GM23248 (cell line): Measurements from ENCODE around the gene MMP28. TPM values are rescaled to one million over a fixed set of nuclear protein-coding genes. Genes with fewer than 3 reads are reported as not detected.
A peak's percentile ranks its signal among the peaks of the same experiment; 100 is the strongest.

Source experiments
- DNase-seq: peaks from one replicate; pipeline ENCODE4 v3.0.0-alpha.2; 2015
- H2AFZ ChIP-seq: fragments of 200-600 bp; sonication (generic); 2 replicates; pipeline ENCODE4 v1.6.1; 2016; ENCODE audit warnings: antibody characterized with exemption
- H3F3A ChIP-seq: fragments of 200-600 bp; sonication (generic); 2 replicates; pipeline ENCODE4 v1.6.1; 2016; ENCODE audit warnings: mild to moderate bottlenecking, antibody characterized with exemption, mixed run types; ENCODE audit not compliant: insufficient read depth
- H3K27ac ChIP-seq: fragments of 200-600 bp; sonication (generic); 2 replicates; pipeline ENCODE4 v1.5.1; 2016; ENCODE audit warnings: mild to moderate bottlenecking
- H3K27me3 ChIP-seq: fragments of 200-600 bp; sonication (generic); replicated peaks from 2 replicates; pipeline ENCODE4 v1.6.1; 2016; ENCODE audit warnings: mild to moderate bottlenecking; ENCODE audit not compliant: insufficient read depth
- H3K36me3 ChIP-seq: fragments of 200-600 bp; sonication (generic); 2 replicates; pipeline ENCODE4 v1.6.1; 2016; ENCODE audit warnings: low read depth, mild to moderate bottlenecking
- H3K4me1 ChIP-seq: fragments of 200-600 bp; sonication (generic); 2 replicates; pipeline ENCODE4 v1.6.1; 2016; ENCODE audit warnings: mild to moderate bottlenecking; ENCODE audit not compliant: insufficient read depth
- H3K4me2 ChIP-seq: fragments of 200-600 bp; sonication (generic); one replicate; pipeline ENCODE4 v1.6.1; 2016; ENCODE audit warnings: mild to moderate bottlenecking; ENCODE audit not compliant: unreplicated experiment
- H3K4me3 ChIP-seq: fragments of 200-600 bp; sonication (generic); 2 replicates; pipeline ENCODE4 v1.5.1; 2016; ENCODE audit warnings: mild to moderate bottlenecking
- H3K79me2 ChIP-seq: fragments of 200-600 bp; sonication (generic); 2 replicates; pipeline ENCODE4 v1.6.1; 2016; ENCODE audit warnings: mild to moderate bottlenecking; ENCODE audit not compliant: insufficient read depth
- H3K9ac ChIP-seq: fragments of 200-600 bp; sonication (generic); 2 replicates; pipeline ENCODE4 v1.6.1; 2016; ENCODE audit warnings: mild to moderate bottlenecking
- H3K9me2 ChIP-seq: fragments of 200-600 bp; sonication (generic); 2 replicates; pipeline ENCODE4 v1.6.1; 2016; ENCODE audit warnings: mixed run types, mild to moderate bottlenecking, moderate library complexity; ENCODE audit not compliant: insufficient read depth
- H3K9me3 ChIP-seq: fragments of 200-600 bp; sonication (generic); one replicate; pipeline ENCODE4 v1.6.1; 2017; ENCODE audit warnings: low read depth
- H4K20me1 ChIP-seq: fragments of 200-600 bp; sonication (generic); 2 replicates; pipeline ENCODE4 v1.6.0; 2016; ENCODE audit not compliant: insufficient read depth
- EZH2 ChIP-seq: fragments of 200-600 bp; sonication (generic); IDR thresholded peaks from 2 replicates; pipeline ENCODE4 v1.6.1; 2018; ENCODE audit warnings: antibody characterized with exemption, mild to moderate bottlenecking; ENCODE audit not compliant: insufficient read depth, poor library complexity, severe bottlenecking
- EZH2phosphoT487 ChIP-seq: fragments of 200-600 bp; sonication (generic); IDR thresholded peaks from 2 replicates; pipeline ENCODE4 v1.6.1; 2018; ENCODE audit warnings: antibody characterized with exemption, moderate library complexity, mild to moderate bottlenecking, low read depth; ENCODE audit not compliant: insufficient read depth
- WGBS, 2 experiments: methylation state at CpG; one replicate each; pipeline ENCODE4 v1.1.6; 2015 to 2017; ENCODE audit warnings: low lambda C conversion rate in 2 of 2, low coverage in 1 of 2; ENCODE audit errors: missing lambda C conversion rate in 2 of 2; 5-methylcytosine and 5-hydroxymethylcytosine counted together
- in situ Hi-C: fragments of 300-500 bp; cut with MboI; formaldehyde crosslinking; loops from 2 replicates; pipeline ENCODE4 v1.15.0; 2020
- polyA plus RNA-seq: library from polyadenylated mRNA; unstranded; fragments of >200 nt; fragmentation: Nextera tagmentation; extraction: Ambion mirVana; gene quantifications from 2 replicates; pipeline ENCODE4 v1.2.1, GENCODE V29; 2016
- total RNA-seq: library from RNA; depleted of rRNA; stranded (reverse); fragments of >200 nt; shearing (Covaris generic); gene quantifications from 2 replicates; pipeline ENCODE4 v1.2.3, GENCODE V29; 2014

Gene MMP28
- total and polyA plus RNA-seq, 2 experiments from 2014 or later: not detected

DNA sequence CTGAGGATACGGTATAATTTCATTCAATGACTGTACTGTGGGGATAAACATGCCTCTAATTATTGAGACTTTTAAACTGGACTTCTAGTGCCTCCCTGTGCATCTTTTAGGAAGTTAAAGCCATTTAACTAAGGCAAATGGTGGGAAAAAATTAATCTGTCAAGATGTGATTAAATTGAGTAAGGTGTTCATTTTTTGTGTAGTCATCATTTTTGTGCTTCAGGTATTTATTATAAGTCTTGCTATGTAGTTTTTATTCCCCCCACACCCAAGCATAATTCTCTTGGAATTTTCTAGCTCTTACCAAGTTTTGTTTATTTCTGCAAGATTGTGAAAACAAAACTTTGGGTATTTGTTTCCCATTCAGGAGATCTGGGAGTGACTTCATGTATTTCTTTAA is 24.0 kb upstream of the MMP28 start:
- H3K36me3 ChIP-seq: peaks cover 47% of the 10 kb centered on the region
- no peak overlapping the region for H3K9ac ChIP-seq
- no peaks in the 10 kb centered on the region for H3K9me2 ChIP-seq
- TF ChIP-seq EZH2 (no peak), EZH2phosphoT487 (no peak)
- in situ Hi-C loops: no loop called here
- WGBS, 2 experiments: 53 to 54% methylated on average over 1 of the region's 1 CpG
- H3K27me3 ChIP-seq: no peaks in the 10 kb centered on the region
- H4K20me1 ChIP-seq: no peaks in the 10 kb centered on the region
- H3F3A ChIP-seq: peaks cover 14% of the 10 kb centered on the region; the same call in 1 of the 2 replicates
- peak; percentile 12 for DNase-seq
- H3K79me2 ChIP-seq: peaks cover 98% of the 10 kb centered on the region
- no peaks in the 10 kb centered on the region for H3K4me1 ChIP-seq
- no peak overlapping the region for H2AFZ ChIP-seq
- H3K27ac ChIP-seq: no peak overlapping the region
- H3K9me3 ChIP-seq: no peaks in the 10 kb centered on the region
- H3K4me2 ChIP-seq: no peak overlapping the region
- no peak overlapping the region for H3K4me3 ChIP-seq

GRCh38 chr17:35817196-35817595 is 21.8 kb upstream of the MMP28 start:
- no peak overlapping the region for H3K4me2 ChIP-seq
- no peaks in the 10 kb centered on the region for H3K4me1 ChIP-seq
- peaks cover 28% of the 10 kb centered on the region for H3K36me3 ChIP-seq
- H3K27me3 ChIP-seq: no peaks in the 10 kb centered on the region
- no peak overlapping the region for H3K4me3 ChIP-seq
- peaks cover 100% of the 10 kb centered on the region for H3K79me2 ChIP-seq
- TF ChIP-seq EZH2 (no peak), EZH2phosphoT487 (no peak)
- 0 out of 2 replicates have a peak, but pooled peaks cover 8% of the 10 kb centered on the region for H3F3A ChIP-seq
- 0 out of 2 replicates have a peak, but pooled peaks cover 3% of the 10 kb centered on the region for H4K20me1 ChIP-seq
- no peaks in the 10 kb centered on the region for H3K9me3 ChIP-seq
- H3K27ac ChIP-seq: no peak overlapping the region
- no peak overlapping the region for H2AFZ ChIP-seq
- 75 to 84% methylated on average over 1 of the region's 1 CpG for WGBS, 2 experiments
- H3K9me2 ChIP-seq: no peaks in the 10 kb centered on the region
- no peak overlapping the region for H3K9ac ChIP-seq
- DNase-seq: no peak
- in situ Hi-C loops: no loop called here

- in situ Hi-C loops: no loop called here
- Histone ChIP-seq H3K36me3 (peaks cover 27% of the 10 kb centered on the region), H3K4me3 (no peak overlapping the region), H3K27me3 (no peaks in the 10 kb centered on the region), H3K4me1 (no peaks in the 10 kb centered on the region), H4K20me1 (0 out of 2 replicates have a peak, but pooled peaks cover 4% of the 10 kb centered on the region), H3F3A (0 out of 2 replicates have a peak, but pooled peaks cover 8% of the 10 kb centered on the region), H3K9me3 (no peaks in the 10 kb centered on the region), H3K9ac (no peak overlapping the region), H3K79me2 (peaks cover 100% of the 10 kb centered on the region), H3K9me2 (no peaks in the 10 kb centered on the region), H3K27ac (no peak overlapping the region), H3K4me2 (no peak overlapping the region), H2AFZ (no peak overlapping the region)
- TF ChIP-seq EZH2 (no peak), EZH2phosphoT487 (no peak)
- no peak for DNase-seq
- 91 to 93% methylated on average over 4 to 5 of the region's 5 CpGs for WGBS, 2 experiments
Observed at GRCh38 chr17:35816723-35817122, 21.3 kb upstream of the MMP28 start.

DNA sequence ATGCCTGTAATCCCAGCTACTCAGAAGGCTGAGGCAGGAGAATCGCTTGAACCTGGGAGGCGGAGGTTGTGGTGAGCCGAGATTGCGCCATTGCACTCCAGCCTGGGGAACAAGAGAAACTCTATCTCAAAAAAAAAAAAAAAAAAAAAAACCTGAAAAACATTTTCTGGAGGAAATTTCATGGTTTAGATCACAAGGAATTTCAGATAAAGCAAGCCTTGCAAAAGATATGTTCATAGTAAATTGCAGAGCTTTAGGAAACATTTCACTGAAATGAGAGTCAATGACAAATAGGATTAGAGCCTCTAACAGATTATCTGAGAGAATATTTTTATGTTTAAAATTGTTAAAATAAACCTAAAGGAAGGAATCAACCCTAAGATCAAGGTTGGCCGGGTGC is 17.0 kb upstream of the MMP28 start:
- TF ChIP-seq EZH2phosphoT487: no peak
- no peak for TF ChIP-seq EZH2
- 93 to 100% methylated on average over 5 of the region's 5 CpGs for WGBS, 2 experiments
- H3K4me2 ChIP-seq: no peak overlapping the region
- H3K4me3 ChIP-seq: no peak overlapping the region
- H3K9me2 ChIP-seq: no peaks in the 10 kb centered on the region
- peaks cover 23% of the 10 kb centered on the region for H3K4me1 ChIP-seq
- H3K27ac ChIP-seq: no peak overlapping the region
- H3K9me3 ChIP-seq: no peaks in the 10 kb centered on the region
- peaks cover 13% of the 10 kb centered on the region for H3F3A ChIP-seq
- in situ Hi-C loops: no loop called here
- 0 out of 2 replicates have a peak, but pooled peaks cover 8% of the 10 kb centered on the region for H4K20me1 ChIP-seq
- H3K27me3 ChIP-seq: no peaks in the 10 kb centered on the region
- no peak overlapping the region for H2AFZ ChIP-seq
- DNase-seq: no peak
- H3K36me3 ChIP-seq: no peaks in the 10 kb centered on the region
- no peak overlapping the region for H3K9ac ChIP-seq
- peaks cover 81% of the 10 kb centered on the region for H3K79me2 ChIP-seq
